ENCODE data around the gene MGLL.

MGLL gene

GRCh38 chr3:127647845-127648204 lies 174.5 kb downstream of the MGLL start:
- no peak for DNase-seq
- Histone ChIP-seq H3K9me2 (replicated peaks; ENCODE audit: insufficient read depth, low read length) (no peaks in the 10 kb centered on the region), H2AFZ (ENCODE audit: low read length) (no peak overlapping the region), H3K79me2 (ENCODE audit: low read length) (no peaks in the 10 kb centered on the region), H3K9me3 (replicated peaks; ENCODE audit: insufficient read depth, low read length) (no peaks in the 10 kb centered on the region), H3K27ac (ENCODE audit: low read length) (no peak overlapping the region), H3K4me3 (ENCODE audit: low read length) (no peak overlapping the region), H3F3A (ENCODE audit: insufficient read depth, low read length) (no peaks in the 10 kb centered on the region), H3K4me1 (ENCODE audit: low read length) (no peaks in the 10 kb centered on the region), H3K4me2 (ENCODE audit: low read depth, low read length) (no peak overlapping the region), H4K20me1 (ENCODE audit: insufficient read depth, low read length) (no peaks in the 10 kb centered on the region), H3K27me3 (replicated peaks; ENCODE audit: insufficient read depth, low read length) (no peaks in the 10 kb centered on the region), H3K36me3 (replicated peaks; ENCODE audit: insufficient read depth, low read length) (no peaks in the 10 kb centered on the region), H3K9ac (ENCODE audit: low read length) (no peak overlapping the region)
- TF ChIP-seq, protein P1, sequence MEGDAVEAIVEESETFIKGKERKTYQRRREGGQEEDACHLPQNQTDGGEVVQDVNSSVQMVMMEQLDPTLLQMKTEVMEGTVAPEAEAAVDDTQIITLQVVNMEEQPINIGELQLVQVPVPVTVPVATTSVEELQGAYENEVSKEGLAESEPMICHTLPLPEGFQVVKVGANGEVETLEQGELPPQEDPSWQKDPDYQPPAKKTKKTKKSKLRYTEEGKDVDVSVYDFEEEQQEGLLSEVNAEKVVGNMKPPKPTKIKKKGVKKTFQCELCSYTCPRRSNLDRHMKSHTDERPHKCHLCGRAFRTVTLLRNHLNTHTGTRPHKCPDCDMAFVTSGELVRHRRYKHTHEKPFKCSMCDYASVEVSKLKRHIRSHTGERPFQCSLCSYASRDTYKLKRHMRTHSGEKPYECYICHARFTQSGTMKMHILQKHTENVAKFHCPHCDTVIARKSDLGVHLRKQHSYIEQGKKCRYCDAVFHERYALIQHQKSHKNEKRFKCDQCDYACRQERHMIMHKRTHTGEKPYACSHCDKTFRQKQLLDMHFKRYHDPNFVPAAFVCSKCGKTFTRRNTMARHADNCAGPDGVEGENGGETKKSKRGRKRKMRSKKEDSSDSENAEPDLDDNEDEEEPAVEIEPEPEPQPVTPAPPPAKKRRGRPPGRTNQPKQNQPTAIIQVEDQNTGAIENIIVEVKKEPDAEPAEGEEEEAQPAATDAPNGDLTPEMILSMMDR (IDR thresholded peaks at IDR 0.05; ENCODE audit: low read length): no peak
- TF ChIP-seq EZH2 (optimal IDR thresholded peaks at IDR 0.05; ENCODE audit: low read depth, low read length) (no peak), EZH2phosphoT487 (IDR thresholded peaks at IDR 0.05; ENCODE audit: low read length) (no peak)

DNA sequence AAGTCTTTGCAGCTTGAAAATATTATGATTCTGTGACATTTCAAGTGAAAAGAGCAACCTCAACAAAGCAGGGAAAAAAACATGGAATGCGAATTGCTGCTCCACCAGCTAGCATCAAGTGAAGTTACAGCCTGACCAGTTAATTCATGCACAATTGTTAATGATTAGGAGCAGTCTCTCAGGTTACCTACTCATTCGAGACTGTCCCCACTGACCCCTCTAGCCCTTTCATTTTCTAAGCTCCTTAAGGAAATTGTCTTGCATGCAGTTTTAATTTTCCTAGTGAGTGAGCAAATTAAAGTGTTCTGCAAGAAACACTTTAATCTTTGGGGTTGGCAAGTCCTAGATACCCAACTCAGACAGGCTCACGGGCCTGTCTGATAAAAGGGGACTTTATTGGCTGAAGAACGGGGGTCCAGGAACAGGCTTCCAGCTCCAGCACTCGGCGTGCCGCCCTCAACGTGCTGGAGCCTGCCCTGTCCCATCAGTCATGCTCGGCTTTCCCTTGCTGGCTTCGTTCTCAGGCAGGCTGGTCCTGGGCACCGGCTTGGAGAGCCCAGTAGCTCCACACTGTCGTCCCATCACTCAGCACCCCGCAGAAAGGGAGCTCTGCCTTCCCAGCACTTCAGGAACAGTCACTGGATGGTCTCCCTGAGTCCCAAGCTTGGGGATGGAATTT lies 175.0 kb downstream of the MGLL start:
- Histone ChIP-seq H3K36me3 (replicated peaks; ENCODE audit: insufficient read depth, low read length) (no peaks in the 10 kb centered on the region), H3K9me2 (replicated peaks; ENCODE audit: insufficient read depth, low read length) (no peaks in the 10 kb centered on the region), H4K20me1 (ENCODE audit: insufficient read depth, low read length) (no peaks in the 10 kb centered on the region), H3F3A (ENCODE audit: insufficient read depth, low read length) (no peaks in the 10 kb centered on the region), H3K4me2 (ENCODE audit: low read depth, low read length) (no peak overlapping the region), H3K4me1 (ENCODE audit: low read length) (no peaks in the 10 kb centered on the region), H2AFZ (ENCODE audit: low read length) (no peak overlapping the region), H3K27me3 (replicated peaks; ENCODE audit: insufficient read depth, low read length) (no peaks in the 10 kb centered on the region), H3K9me3 (replicated peaks; ENCODE audit: insufficient read depth, low read length) (no peaks in the 10 kb centered on the region), H3K27ac (ENCODE audit: low read length) (no peak overlapping the region), H3K79me2 (ENCODE audit: low read length) (no peaks in the 10 kb centered on the region), H3K4me3 (ENCODE audit: low read length) (no peak overlapping the region), H3K9ac (ENCODE audit: low read length) (no peak overlapping the region)
- TF ChIP-seq, protein P1 (IDR thresholded peaks at IDR 0.05; ENCODE audit: low read length): no peak
- TF ChIP-seq EZH2 (optimal IDR thresholded peaks at IDR 0.05; ENCODE audit: low read depth, low read length) (no peak), EZH2phosphoT487 (IDR thresholded peaks at IDR 0.05; ENCODE audit: low read length) (no peak)
- DNase-seq: no peak

GRCh38 chr3:127646501-127647046 lies 175.7 kb downstream of the MGLL start:
- no peaks in the 10 kb centered on the region for H3K9me2 ChIP-seq (replicated peaks; ENCODE audit: insufficient read depth, low read length)
- no peaks in the 10 kb centered on the region for H3K36me3 ChIP-seq (replicated peaks; ENCODE audit: insufficient read depth, low read length)
- H4K20me1 ChIP-seq (ENCODE audit: insufficient read depth, low read length): no peaks in the 10 kb centered on the region
- no peaks in the 10 kb centered on the region for H3K9me3 ChIP-seq (replicated peaks; ENCODE audit: insufficient read depth, low read length)
- H3K27me3 ChIP-seq (replicated peaks; ENCODE audit: insufficient read depth, low read length): no peaks in the 10 kb centered on the region
- H3K4me3 ChIP-seq (ENCODE audit: low read length): no peak overlapping the region
- DNase-seq: no peak
- no peak overlapping the region for H3K4me2 ChIP-seq (ENCODE audit: low read depth, low read length)
- TF ChIP-seq, protein P1 (IDR thresholded peaks at IDR 0.05; ENCODE audit: low read length): no peak
- TF ChIP-seq EZH2phosphoT487 (IDR thresholded peaks at IDR 0.05; ENCODE audit: low read length) (no peak), EZH2 (optimal IDR thresholded peaks at IDR 0.05; ENCODE audit: low read depth, low read length) (no peak)
- H3K79me2 ChIP-seq (ENCODE audit: low read length): no peaks in the 10 kb centered on the region
- H2AFZ ChIP-seq (ENCODE audit: low read length): no peak overlapping the region
- H3F3A ChIP-seq (ENCODE audit: insufficient read depth, low read length): no peaks in the 10 kb centered on the region
- no peak overlapping the region for H3K9ac ChIP-seq (ENCODE audit: low read length)
- no peak overlapping the region for H3K27ac ChIP-seq (ENCODE audit: low read length)
- no peaks in the 10 kb centered on the region for H3K4me1 ChIP-seq (ENCODE audit: low read length)

Measured in MM.1S (cell line).